AG04449 (cell line): Measurements from ENCODE around the gene MESD.

Source experiments
- CTCF ChIA-PET: fragments of 350-600 bp; formaldehyde crosslinking; extraction: SDS; loops from one replicate; lab custom pipeline; 2021; ENCODE audit warnings: antibody characterized with exemption; lab: Yijun Ruan, JAX
- POLR2A ChIA-PET: fragments of 400-600, 350-600 bp; formaldehyde crosslinking; extraction: SDS; loops from one replicate; lab custom pipeline; 2020; ENCODE audit warnings: antibody characterized with exemption, inconsistent platforms; lab: Yijun Ruan, JAX
- DNase-seq: peaks from one replicate; pipeline ENCODE4 v3.0.0-alpha.2; 2010; ENCODE audit warnings: low read depth, low spot score
- H3K4me3 ChIP-seq: 2 replicates; pipeline ENCODE4 v1.5.1; 2011; ENCODE audit warnings: low read depth, mild to moderate bottlenecking, control low read depth, low read length
- CTCF ChIP-seq: IDR thresholded peaks from one replicate; pipeline ENCODE4 v1.5.1; 2011; ENCODE audit warnings: mild to moderate bottlenecking, moderate library complexity, low read length, control low read depth, inconsistent platforms; ENCODE audit not compliant: insufficient read depth; ENCODE audit errors: missing control alignments

MESD gene

GRCh38 chr15:81025721-81026370, 36.2 kb upstream of the MESD start:
- ChIA-PET POLR2A (no interaction called here), CTCF (interaction anchor here (1.3 to 3.1 kb wide), 2 partner anchors 18 to 240 kb away, joined by 3 to 12 read pairs; no protein-coding TSS in a partner anchor)
- H3K4me3 ChIP-seq: no peak overlapping the region
- TF ChIP-seq CTCF: no peak
- DNase-seq: no peak

DNA sequence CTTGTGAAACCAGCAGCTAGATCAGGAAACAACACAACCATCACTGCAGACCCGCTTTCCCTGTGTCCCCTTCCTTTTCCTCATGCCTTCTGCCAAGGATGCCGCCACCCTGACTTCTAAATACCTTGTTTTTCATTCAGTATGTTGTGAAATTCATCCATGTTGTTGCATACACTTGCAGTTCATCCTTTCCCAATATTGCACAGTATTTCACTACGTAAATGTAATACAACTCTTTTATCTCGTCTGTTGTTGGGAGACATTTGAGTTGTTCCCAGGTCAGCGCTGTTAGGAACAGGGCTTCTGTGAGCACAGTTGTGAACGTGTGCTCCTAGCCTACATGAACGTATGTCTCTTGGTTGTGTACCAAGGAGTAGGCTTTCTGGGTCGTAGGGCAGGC, 35.3 kb upstream of the MESD start:
- POLR2A ChIA-PET: no interaction called here
- no peak for DNase-seq
- CTCF ChIA-PET: interaction anchor here (0.7 to 3.1 kb wide), 4 partner anchors 15 to 241 kb away, joined by 3 to 12 read pairs (median 4); no protein-coding TSS in a partner anchor
- TF ChIP-seq CTCF: no peak
- H3K4me3 ChIP-seq: no peak overlapping the region

GRCh38 chr15:81024265-81024872, 34.8 kb upstream of the MESD start:
- H3K4me3 ChIP-seq: no peak overlapping the region
- TF ChIP-seq CTCF: no peak
- CTCF ChIA-PET: interaction anchor here (0.7 to 3.1 kb wide), 4 partner anchors 15 to 242 kb away, joined by 3 to 12 read pairs (median 4); no protein-coding TSS in a partner anchor
- POLR2A ChIA-PET: no interaction called here
- DNase-seq: no peak

- no peak overlapping the region for H3K4me3 ChIP-seq
- POLR2A ChIA-PET: no interaction called here
- CTCF ChIA-PET: interaction anchor here (1.2 kb wide), 1 partner anchor 16 kb away, joined by 5 read pairs; no protein-coding TSS in a partner anchor
- DNase-seq: no peak
- TF ChIP-seq CTCF: no peak
These were observed 34.1 kb upstream of the MESD start for GRCh38 chr15:81023483-81024264.

GRCh38 chr15:81021321-81021720, 31.7 kb upstream of the MESD start:
- CTCF ChIA-PET: interaction anchor here (1.2 to 1.9 kb wide), 2 partner anchors 12 to 245 kb away, joined by 3 to 10 read pairs; no protein-coding TSS in a partner anchor
- H3K4me3 ChIP-seq: no peak overlapping the region
- TF ChIP-seq CTCF: no peak
- no peak for DNase-seq
- POLR2A ChIA-PET: no interaction called here
